Aorta (tissue), 5 donors: ENCODE results near the gene AP2A2. TPM values are rescaled to one million over a fixed set of nuclear protein-coding genes. Genes with fewer than 3 reads are reported as not detected.

Experiments used
- ATAC-seq: fragments of 200-7000 bp; cut with Tn5 transposase; one replicate; pipeline ENCODE4 v1.9.1; 2022; ENCODE audit warnings: moderate library complexity; ENCODE audit not compliant: low FRiP score
- DNase-seq, 2 donors: peaks; one replicate each; pipeline ENCODE4 v3.0.0-alpha.2; 2020
- H3K27ac ChIP-seq, 2 donors: one replicate each; pipeline ENCODE4 v1.5.1; 2013; ENCODE audit warnings: low read length in 2 of 2, mild to moderate bottlenecking in 2 of 2, moderate library complexity in 2 of 2, control low read depth in 1 of 2, inconsistent platforms in 1 of 2, low read depth in 1 of 2
- H3K27me3 ChIP-seq, 2 donors: one replicate each; pipeline ENCODE4 v1.6.1; 2013; ENCODE audit warnings: control low read depth in 1 of 2, low read length in 1 of 2, mild to moderate bottlenecking in 1 of 2, moderate library complexity in 1 of 2; ENCODE audit not compliant: insufficient read depth in 2 of 2, control insufficient read depth in 1 of 2
- H3K36me3 ChIP-seq, 2 donors: one replicate each; pipeline ENCODE4 v1.6.1; 2013; ENCODE audit warnings: control low read depth in 1 of 2, low read length in 1 of 2, mild to moderate bottlenecking in 1 of 2; ENCODE audit not compliant: insufficient read depth in 2 of 2, control insufficient read depth in 1 of 2
- H3K4me1 ChIP-seq, 2 donors: one replicate each; pipeline ENCODE4 v1.6.1; 2013; ENCODE audit warnings: low read length in 2 of 2, control low read depth in 1 of 2, mild to moderate bottlenecking in 1 of 2, moderate library complexity in 1 of 2; ENCODE audit not compliant: insufficient read depth in 2 of 2, control insufficient read depth in 1 of 2
- H3K4me3 ChIP-seq, 2 donors: one replicate each; pipeline ENCODE4 v1.5.1; 2013; ENCODE audit warnings: low read length in 2 of 2, control low read depth in 1 of 2, mild to moderate bottlenecking in 1 of 2
- H3K9me3 ChIP-seq: one replicate; pipeline ENCODE4 v1.6.1; 2013; ENCODE audit warnings: mild to moderate bottlenecking, low read length; ENCODE audit not compliant: control insufficient read depth
- WGBS, 2 donors: extraction: QIAGEN DNeasy Blood & Tissue Kit; methylation state at CpG; one replicate each; pipeline ENCODE4 v1.1.7; 2013; 5-methylcytosine and 5-hydroxymethylcytosine counted together
- intact Hi-C, 2 donors: fragments of 100-400 bp; cut with DNase I; formaldehyde crosslinking; loops; one replicate each; pipeline versions ENCODE4 v1.14.2 to v1.15.0; 2022
- polyA plus RNA-seq, 2 donors: library from polyadenylated mRNA; stranded (reverse); fragments of 200-250 nt; gene quantifications; one replicate each; pipeline ENCODE4 v1.2.3, GENCODE V29; 2013
- total RNA-seq, 2 donors: library from RNA; stranded (reverse); fragmentation: NEBNext Ultra II Directional; extraction: Animal tissue kit (Norgen Biotek cat#: 25700); gene quantifications; one replicate each; pipeline ENCODE4 v1.2.1, GENCODE V29; 2021
- donor health status: healthy with polysubstance abuse.
- donor health status: Bipolar disorder and iron deficiency.
- donor health status: DM: no; HTN: no; CAD: no.
- donor health status: DM: no; HTN: no; CAD: no.
- donor health status: DM: yes; HTN: yes; CAD: no.

The AP2A2 gene
- total and polyA plus RNA-seq, 4 donors = 14.0 to 147 (median 70.3) TPM

DNA sequence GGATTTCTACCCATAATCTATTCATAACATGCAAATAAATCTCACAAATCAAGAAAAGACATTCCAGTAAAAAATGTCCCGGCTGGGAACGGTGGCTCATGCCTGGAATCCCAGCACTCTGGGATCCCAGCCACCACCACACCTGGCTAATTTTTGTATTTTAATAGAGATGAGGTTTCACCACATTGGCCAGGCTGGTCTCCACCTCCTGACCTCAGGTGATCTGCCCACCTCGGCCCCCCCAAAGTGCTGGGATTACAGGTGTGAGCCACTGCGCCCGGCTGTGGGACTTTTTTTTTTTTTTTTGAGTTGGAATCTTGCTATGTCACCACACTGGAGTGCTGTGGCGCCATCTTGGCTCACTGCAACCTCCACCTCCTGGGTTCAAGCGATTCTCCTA, 19.7 kb upstream of the AP2A2 start:
- DNase-seq (no peak), ATAC-seq (no peak)
- H3K27ac ChIP-seq = no peak overlapping the region
- H3K4me1 ChIP-seq = no peaks in the 10 kb centered on the region
- H3K4me3 ChIP-seq = no peak overlapping the region
- peaks cover 0 to 3% of the 10 kb centered on the region in 2 donors for H3K36me3 ChIP-seq
- intact Hi-C loops = no loop called here
- WGBS, 2 donors = 85 to 86% methylated on average over 7 of the region's 7 CpGs
- H3K9me3 ChIP-seq = no peaks in the 10 kb centered on the region
- H3K27me3 ChIP-seq = no peaks in the 10 kb centered on the region

DNA sequence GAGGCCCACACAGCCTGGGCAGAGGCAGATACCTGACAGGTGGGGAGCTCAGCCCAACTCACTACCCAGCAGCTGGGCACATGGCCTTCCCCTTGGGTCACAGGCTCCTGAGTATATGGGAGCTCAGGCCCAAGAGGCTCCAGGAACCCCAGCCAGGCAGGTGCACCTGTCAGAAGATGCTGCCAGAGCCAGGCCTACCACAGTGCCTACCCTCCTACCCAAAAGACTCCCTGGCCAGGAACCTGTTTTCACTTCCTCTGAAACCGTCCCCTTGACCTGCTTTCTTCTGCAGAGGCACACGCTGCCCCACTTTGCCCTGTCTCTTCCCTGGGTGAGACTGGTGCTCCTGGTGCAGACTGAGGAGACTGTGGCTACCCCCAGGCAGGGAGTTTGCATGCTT, 18.0 kb upstream of the AP2A2 start:
- H3K27ac ChIP-seq = no peak overlapping the region
- H3K4me3 ChIP-seq = no peak overlapping the region
- WGBS, 2 donors = 96 to 100% methylated on average over 2 of the region's 2 CpGs
- H3K27me3 ChIP-seq = no peaks in the 10 kb centered on the region
- no peak for DNase-seq
- intact Hi-C loops = no loop called here
- H3K4me1 ChIP-seq = peaks cover 0 to 1% of the 10 kb centered on the region in 2 donors
- H3K9me3 ChIP-seq = no peaks in the 10 kb centered on the region
- no peaks in the 10 kb centered on the region for H3K36me3 ChIP-seq
- ATAC-seq = no peak

GRCh38 chr11:908273-908672, 17.4 kb upstream of the AP2A2 start:
- ATAC-seq = no peak
- WGBS, 2 donors = 86 to 92% methylated on average over 5 of the region's 5 CpGs
- H3K27me3 ChIP-seq = no peaks in the 10 kb centered on the region
- no peaks in the 10 kb centered on the region for H3K36me3 ChIP-seq
- DNase-seq = no peak
- peaks cover 0 to 1% of the 10 kb centered on the region in 2 donors for H3K4me1 ChIP-seq
- intact Hi-C loops = no loop called here
- H3K4me3 ChIP-seq = no peak overlapping the region
- H3K9me3 ChIP-seq = no peaks in the 10 kb centered on the region
- H3K27ac ChIP-seq = no peak overlapping the region

GRCh38 chr11:909406-909805, 16.3 kb upstream of the AP2A2 start:
- intact Hi-C loops = no loop called here
- H3K4me3 ChIP-seq = no peak overlapping the region
- no peaks in the 10 kb centered on the region for H3K9me3 ChIP-seq
- H3K36me3 ChIP-seq = no peaks in the 10 kb centered on the region
- H3K4me1 ChIP-seq = peaks cover 0 to 1% of the 10 kb centered on the region in 2 donors
- no peak for DNase-seq
- H3K27ac ChIP-seq = no peak overlapping the region
- ATAC-seq = no peak
- 86 to 90% methylated on average over 11 of the region's 11 CpGs for WGBS, 2 donors
- no peaks in the 10 kb centered on the region for H3K27me3 ChIP-seq

- ATAC-seq = peak; percentile 1
- H3K27ac ChIP-seq = no peak overlapping the region
- DNase-seq = no peak
- H3K27me3 ChIP-seq = no peaks in the 10 kb centered on the region
- peaks cover 0 to 1% of the 10 kb centered on the region in 2 donors for H3K4me1 ChIP-seq
- 0 to 2% methylated on average over 38 of the region's 38 CpGs for WGBS, 2 donors
- H3K9me3 ChIP-seq = no peaks in the 10 kb centered on the region
- peak overlapping the region; percentile 49 to 82 for H3K4me3 ChIP-seq
- intact Hi-C loops = loop anchor here in 1 of 2 donors (5.0 kb wide), 1 partner anchor 63 kb away; no protein-coding TSS in a partner anchor
- no peaks in the 10 kb centered on the region for H3K36me3 ChIP-seq
Observed at GRCh38 chr11:910044-910588, 15.6 kb upstream of the AP2A2 start.

DNA sequence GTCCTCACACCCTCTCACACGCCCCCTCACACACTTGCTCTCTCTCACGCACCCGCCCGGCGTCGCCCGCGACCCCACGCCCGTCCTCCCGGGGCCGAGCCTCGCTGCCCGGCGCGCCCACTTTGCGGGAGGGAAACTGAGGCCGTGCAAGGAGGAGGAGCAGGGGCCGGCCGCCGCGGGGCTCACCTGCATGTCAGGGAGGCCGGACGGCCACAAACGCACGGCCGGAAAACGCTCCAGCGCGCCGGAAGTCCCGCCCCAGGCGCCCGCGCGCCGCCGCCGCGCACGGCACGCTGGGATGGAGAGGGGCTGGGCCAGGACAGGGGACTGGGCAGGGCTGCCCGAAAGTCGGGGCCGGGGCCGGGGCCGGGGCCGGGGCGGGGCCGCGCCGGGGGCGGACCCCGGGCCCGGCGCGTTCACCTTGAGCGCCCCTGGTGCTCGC, 15.1 kb upstream of the AP2A2 start, which contains the start of gene CHID1:
CHID1 (minus strand) TSS at position 222 of the 442 bp plus-strand sequence. CDS start 5,994 bp downstream, outside the sequence.
- ATAC-seq (peak; percentile 91), DNase-seq (peak; percentile 91 to 96)
- no peaks in the 10 kb centered on the region for H3K27me3 ChIP-seq
- H3K4me1 ChIP-seq = peaks cover 0 to 1% of the 10 kb centered on the region in 2 donors
- WGBS, 2 donors = 1% methylated on average over 21 to 59 of the region's 59 CpGs
- peak within 1 kb of the TSS in 1 of 2 donors; percentile 16 for H3K27ac ChIP-seq
- H3K9me3 ChIP-seq = no peaks in the 10 kb centered on the region
- H3K36me3 ChIP-seq = no peaks in the 10 kb centered on the region
- H3K4me3 ChIP-seq = peak within 1 kb of the TSS; percentile 77 to 82
- intact Hi-C loops = loop anchor here in 1 of 2 donors (5.0 kb wide), 1 partner anchor 63 kb away; no protein-coding TSS in a partner anchor

DNA sequence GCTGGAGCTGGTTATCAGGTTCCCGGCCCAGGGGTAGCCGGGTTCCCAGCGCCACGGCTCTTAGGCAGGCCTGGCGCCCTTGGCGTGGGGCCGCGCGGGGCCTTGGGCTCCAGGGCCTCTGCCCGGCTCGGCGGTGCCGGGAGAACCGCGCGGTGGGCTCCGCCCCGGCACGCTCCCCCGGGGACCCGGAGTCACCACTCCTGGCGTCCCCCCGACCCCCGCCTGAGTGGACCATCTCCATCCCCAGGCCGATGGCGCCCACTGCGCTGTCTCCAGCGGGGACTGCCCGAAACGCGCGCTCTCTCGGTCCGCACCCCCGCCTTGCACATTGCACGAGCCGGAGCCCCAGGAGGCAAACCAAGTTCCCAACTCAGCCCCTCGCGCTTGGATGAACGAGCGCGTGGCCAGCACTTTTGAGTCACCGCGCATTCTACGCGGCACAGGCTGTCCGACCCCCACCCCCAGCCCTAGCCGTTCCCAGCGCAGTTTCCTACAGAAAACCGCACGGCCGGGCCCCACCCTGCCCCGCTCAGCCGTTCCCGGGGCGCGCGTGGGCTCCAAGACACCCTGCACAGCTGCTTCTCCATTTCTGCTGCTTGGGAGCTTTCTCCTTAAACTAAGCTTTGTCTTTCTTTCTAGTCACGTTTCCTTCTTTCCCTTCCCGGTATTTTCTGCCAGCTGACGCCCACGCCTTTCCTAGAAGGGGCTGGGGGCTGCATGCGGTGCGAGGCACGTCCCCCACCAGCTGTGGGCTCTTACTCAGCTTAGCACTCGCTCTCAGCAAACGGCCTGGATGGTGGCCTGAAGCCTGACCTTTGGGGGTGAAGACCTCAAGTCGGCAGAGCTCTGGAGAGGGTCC, 14.4 kb upstream of the AP2A2 start:
- Histone ChIP-seq H3K27ac (peak overlapping the region in 1 of 2 donors; percentile 16), H3K27me3 (no peaks in the 10 kb centered on the region), H3K4me1 (peaks cover 0 to 1% of the 10 kb centered on the region in 2 donors), H3K36me3 (no peaks in the 10 kb centered on the region), H3K9me3 (no peaks in the 10 kb centered on the region), H3K4me3 (peak overlapping the region; percentile 77 to 82)
- WGBS, 2 donors = 2 to 3% methylated on average over 60 to 68 of the region's 68 CpGs
- DNase-seq (peak; percentile 77 to 87), ATAC-seq (peak; percentile 24)
- intact Hi-C loops = loop anchor here in 1 of 2 donors (5.0 kb wide), 1 partner anchor 64 kb away; no protein-coding TSS in a partner anchor

DNA sequence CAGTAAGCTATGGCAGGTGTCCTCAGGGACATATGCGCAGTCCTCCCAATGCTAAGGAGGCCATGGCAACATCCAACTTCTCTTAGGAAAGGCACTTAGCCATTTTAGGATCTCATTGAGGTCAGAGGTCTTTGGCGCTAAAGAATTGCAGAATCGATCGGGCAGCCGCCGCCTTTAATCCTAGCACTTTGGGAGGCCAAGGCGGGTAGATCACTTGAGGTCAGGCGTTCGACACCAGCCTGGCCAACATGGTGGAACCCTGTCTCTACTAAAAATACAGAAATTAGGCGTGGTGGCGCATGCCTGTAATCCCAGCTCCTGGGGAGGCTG, 13.8 kb upstream of the AP2A2 start:
- 97% methylated on average over 11 of the region's 11 CpGs for WGBS, 2 donors
- ATAC-seq (no peak), DNase-seq (no peak)
- Histone ChIP-seq H3K4me1 (peaks cover 0 to 1% of the 10 kb centered on the region in 2 donors), H3K27ac (no peak overlapping the region), H3K27me3 (no peaks in the 10 kb centered on the region), H3K4me3 (no peak overlapping the region), H3K9me3 (no peaks in the 10 kb centered on the region), H3K36me3 (no peaks in the 10 kb centered on the region)
- intact Hi-C loops = loop anchor here in 1 of 2 donors (5.0 kb wide), 1 partner anchor 65 kb away; no protein-coding TSS in a partner anchor
